Keratinocyte (primary cell): ENCODE measurements around the gene TIMP2. TPM values are rescaled to one million over a fixed set of nuclear protein-coding genes. Genes with fewer than 3 reads are reported as not detected.

Experiments used
- DNase-seq: peaks from one replicate; pipeline ENCODE4 v3.0.0-alpha.2; 2011; ENCODE audit warnings: low read depth, missing footprints, low spot score
- FAIRE-seq: peaks from 2 replicates; lab custom pipeline; 2011; peaks lifted over from hg19 to GRCh38; lab: Jason Lieb, UNC
- H2AFZ ChIP-seq: 2 replicates; pipeline ENCODE4 v1.6.0; 2012; ENCODE audit warnings: low read length, control low read depth, inconsistent platforms; ENCODE audit not compliant: control insufficient read depth
- H3K27ac ChIP-seq: 2 replicates; pipeline ENCODE4 v1.5.1; 2011; ENCODE audit warnings: low read length; ENCODE audit not compliant: control insufficient read depth, insufficient read depth
- H3K27me3 ChIP-seq: 3 replicates; pipeline ENCODE4 v1.6.0; 2011; ENCODE audit warnings: low read length; ENCODE audit not compliant: control insufficient read depth, insufficient read depth; ENCODE audit errors: extremely low read depth
- H3K36me3 ChIP-seq, 2 experiments: 2 replicates in 1 of 2; 3 replicates in 1 of 2; pipeline ENCODE4 v1.5.1; 2011; ENCODE audit warnings: low read length in 2 of 2, mild to moderate bottlenecking in 1 of 2; ENCODE audit not compliant: control insufficient read depth in 2 of 2, insufficient read depth in 2 of 2; ENCODE audit errors: extremely low read depth in 1 of 2
- H3K4me1 ChIP-seq: 3 replicates; pipeline ENCODE4 v1.5.1; 2011; ENCODE audit warnings: low read length; ENCODE audit not compliant: control insufficient read depth, insufficient read depth; ENCODE audit errors: extremely low read depth
- H3K4me2 ChIP-seq: 3 replicates; pipeline ENCODE4 v1.6.0; 2011; ENCODE audit warnings: low read depth, low read length; ENCODE audit not compliant: control insufficient read depth, insufficient read depth; ENCODE audit errors: extremely low read depth
- H3K4me3 ChIP-seq, 3 experiments: fragments of 200-600 bp in 1 of 3; sonication (generic) in 1 of 3; 2 replicates in 2 of 3; 3 replicates in 1 of 3; pipeline ENCODE4 v1.5.1; 2011 to 2016; ENCODE audit warnings: low read length in 3 of 3, mild to moderate bottlenecking in 3 of 3, control low read depth in 2 of 3, inconsistent platforms in 1 of 3, low read depth in 1 of 3, mixed read lengths in 1 of 3, mixed run types in 1 of 3, moderate library complexity in 1 of 3; ENCODE audit not compliant: control insufficient read depth in 2 of 3, insufficient read depth in 2 of 3; ENCODE audit errors: extremely low read depth in 1 of 3
- H3K79me2 ChIP-seq: 2 replicates; pipeline ENCODE4 v1.6.0; 2012; ENCODE audit warnings: low read length; ENCODE audit not compliant: control insufficient read depth, insufficient read depth
- H3K9ac ChIP-seq: 3 replicates; pipeline ENCODE4 v1.6.0; 2011; ENCODE audit warnings: low read length; ENCODE audit not compliant: control insufficient read depth, insufficient read depth; ENCODE audit errors: extremely low read depth
- H3K9me1 ChIP-seq: 3 replicates; pipeline ENCODE4 v1.6.0; 2011; ENCODE audit warnings: low read length; ENCODE audit not compliant: control insufficient read depth, insufficient read depth; ENCODE audit errors: extremely low read depth
- H3K9me3 ChIP-seq: 2 replicates; pipeline ENCODE4 v1.5.1; 2012; ENCODE audit warnings: low read depth, low read length; ENCODE audit not compliant: control insufficient read depth
- H4K20me1 ChIP-seq: 3 replicates; pipeline ENCODE4 v1.6.0; 2011; ENCODE audit warnings: low read length; ENCODE audit not compliant: control insufficient read depth, insufficient read depth; ENCODE audit errors: extremely low read depth
- EZH2 ChIP-seq: IDR thresholded peaks from one replicate; pipeline ENCODE4 v1.6.1; 2012; ENCODE audit warnings: inconsistent platforms, mild to moderate bottlenecking, low read length, moderate library complexity
- dilution Hi-C: fragments of 300-500 bp; cut with MboI; formaldehyde crosslinking; loops from one replicate; pipeline ENCODE4 v1.7.0; 2020; ENCODE audit warnings: low sequenced_read_pairs; ENCODE audit not compliant: extremely low pct_ligation_motif_present
- polyA plus RNA-seq, 5 experiments: library from polyadenylated mRNA; depleted of rRNA in 3 of 5; stranded (reverse) in 3 of 5; stranded (forward) in 1 of 5; unstranded in 1 of 5; fragments of >200 nt; gene quantifications; 1 replicate in 1 of 5; 2 replicates in 3 of 5; 3 replicates in 1 of 5; pipeline versions ENCODE4 v1.2.1 to v1.2.3, GENCODE V29; 2011 to 2012; ENCODE audit warnings: missing spikeins in 2 of 5, low read depth in 1 of 5, low replicate concordance in 1 of 5
- TF ChIP-seq, protein P1 (sequence below), 3 experiments: IDR thresholded peaks in 1 of 3; conservative IDR thresholded peaks in 1 of 3; optimal IDR thresholded peaks in 1 of 3; 2 replicates in 2 of 3; 3 replicates in 1 of 3; pipeline versions ENCODE3 to v1.5.1; 2011; ENCODE audit warnings: low read length in 3 of 3, mild to moderate bottlenecking in 3 of 3, moderate library complexity in 2 of 3, control low read depth in 1 of 3, inconsistent platforms in 1 of 3; ENCODE audit not compliant: insufficient read depth in 2 of 3; ENCODE audit errors: extremely low read depth in 1 of 3

Gene TIMP2
- polyA plus RNA-seq, 1 donor (not counting 4 experiments of a cell fraction or from before 2014, with no cell fraction given), result 1.2 TPM

DNA sequence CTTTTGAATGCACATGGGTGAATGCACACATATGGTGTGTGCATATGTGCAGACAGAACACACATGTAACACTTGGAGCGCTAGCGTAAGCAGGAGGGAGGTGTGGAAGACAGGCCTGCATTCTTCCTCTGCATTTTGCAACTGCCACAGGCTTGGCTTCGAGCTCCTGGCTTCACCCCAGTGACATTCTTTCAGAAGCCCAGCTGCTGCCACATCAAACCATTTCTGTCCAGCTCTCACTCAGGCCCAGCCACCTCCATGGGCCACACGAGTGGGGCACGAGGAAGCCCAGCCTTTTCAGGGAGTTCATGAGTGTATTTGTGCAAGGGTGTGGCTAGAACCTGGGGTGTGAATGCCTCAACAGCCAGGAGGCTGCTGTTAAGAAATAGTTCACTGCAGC, 35.7 kb upstream of the TIMP2 start:
- Histone ChIP-seq H3K4me1 (peaks cover 9% of the 10 kb centered on the region), H3K27ac (no peak overlapping the region), H3K4me2 (no peak overlapping the region), H3K9me3 (no peaks in the 10 kb centered on the region), H3K79me2 (no peaks in the 10 kb centered on the region), H3K9ac (no peak overlapping the region), H4K20me1 (no peaks in the 10 kb centered on the region), H3K36me3 (no peaks in the 10 kb centered on the region), H3K27me3 (peaks cover 13% of the 10 kb centered on the region), H3K9me1 (no peaks in the 10 kb centered on the region), H2AFZ (no peak overlapping the region), H3K4me3 (no peak overlapping the region)
- FAIRE-seq, result no peak
- dilution Hi-C loops, result no loop called here
- no peak for DNase-seq
- TF ChIP-seq EZH2, result no peak
- TF ChIP-seq, protein P1, sequence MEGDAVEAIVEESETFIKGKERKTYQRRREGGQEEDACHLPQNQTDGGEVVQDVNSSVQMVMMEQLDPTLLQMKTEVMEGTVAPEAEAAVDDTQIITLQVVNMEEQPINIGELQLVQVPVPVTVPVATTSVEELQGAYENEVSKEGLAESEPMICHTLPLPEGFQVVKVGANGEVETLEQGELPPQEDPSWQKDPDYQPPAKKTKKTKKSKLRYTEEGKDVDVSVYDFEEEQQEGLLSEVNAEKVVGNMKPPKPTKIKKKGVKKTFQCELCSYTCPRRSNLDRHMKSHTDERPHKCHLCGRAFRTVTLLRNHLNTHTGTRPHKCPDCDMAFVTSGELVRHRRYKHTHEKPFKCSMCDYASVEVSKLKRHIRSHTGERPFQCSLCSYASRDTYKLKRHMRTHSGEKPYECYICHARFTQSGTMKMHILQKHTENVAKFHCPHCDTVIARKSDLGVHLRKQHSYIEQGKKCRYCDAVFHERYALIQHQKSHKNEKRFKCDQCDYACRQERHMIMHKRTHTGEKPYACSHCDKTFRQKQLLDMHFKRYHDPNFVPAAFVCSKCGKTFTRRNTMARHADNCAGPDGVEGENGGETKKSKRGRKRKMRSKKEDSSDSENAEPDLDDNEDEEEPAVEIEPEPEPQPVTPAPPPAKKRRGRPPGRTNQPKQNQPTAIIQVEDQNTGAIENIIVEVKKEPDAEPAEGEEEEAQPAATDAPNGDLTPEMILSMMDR (optimal IDR thresholded peaks at IDR 0.05 in 1 of 3, IDR thresholded peaks at IDR 0.05 in 1 of 3, conservative IDR thresholded peaks at IDR 0.05 in 1 of 3; ENCODE audit: extremely low read depth in 1 of 3, insufficient read depth in 2 of 3, low read length in 3 of 3), result no peak

DNA sequence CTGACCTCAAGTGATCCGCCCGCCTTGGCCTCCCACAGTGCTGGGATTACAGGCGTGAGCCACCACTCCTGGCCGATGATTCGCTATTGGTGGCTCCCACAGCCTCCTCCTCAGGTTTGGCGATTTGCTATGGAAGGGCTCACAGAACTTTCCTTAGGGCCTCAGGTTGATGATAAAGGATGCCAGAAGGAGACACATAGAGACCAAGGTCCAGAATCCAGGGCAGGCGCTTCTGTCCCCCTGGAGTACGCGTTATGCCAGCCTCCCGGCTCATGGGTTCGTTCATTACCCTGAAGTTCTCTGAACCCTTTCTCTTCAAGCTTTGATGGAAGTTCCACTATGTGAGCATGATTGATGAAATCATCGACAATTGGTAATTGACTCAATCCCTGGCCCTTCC, 34.6 kb upstream of the TIMP2 start:
- Histone ChIP-seq H3K36me3 (no peaks in the 10 kb centered on the region), H3K4me2 (no peak overlapping the region), H3K9me1 (no peaks in the 10 kb centered on the region), H3K79me2 (no peaks in the 10 kb centered on the region), H3K9ac (no peak overlapping the region), H3K4me1 (peaks cover 9% of the 10 kb centered on the region), H2AFZ (no peak overlapping the region), H3K9me3 (no peaks in the 10 kb centered on the region), H3K27ac (no peak overlapping the region), H3K4me3 (no peak overlapping the region), H3K27me3 (peaks cover 19% of the 10 kb centered on the region), H4K20me1 (no peaks in the 10 kb centered on the region)
- FAIRE-seq (no peak), DNase-seq (no peak)
- TF ChIP-seq, protein P1 (optimal IDR thresholded peaks at IDR 0.05 in 1 of 3, IDR thresholded peaks at IDR 0.05 in 1 of 3, conservative IDR thresholded peaks at IDR 0.05 in 1 of 3; ENCODE audit: extremely low read depth in 1 of 3, insufficient read depth in 2 of 3, low read length in 3 of 3), result no peak
- no peak for TF ChIP-seq EZH2
- dilution Hi-C loops, result no loop called here
